Measurements from ENCODE around the gene NFIA. TPM values are rescaled to one million over a fixed set of nuclear protein-coding genes. Genes with fewer than 3 reads are reported as not detected.

Gene NFIA
- total RNA-seq, 1 experiment from 2014 or later = 0.35 TPM

- no peak overlapping the region for H3K14ac ChIP-seq (ENCODE audit: insufficient read depth, low read length)
- Mint-ChIP-seq H3K36me3 (ENCODE audit: insufficient read depth in 1 of 3, low read depth in 3 of 3) (no peaks in the 10 kb centered on the region), H3K27me3 (ENCODE audit: low read depth) (no peaks in the 10 kb centered on the region), H3K9me3 (no peaks in the 10 kb centered on the region; a peak in 1 of 5 replicates), H3K27ac (no peak overlapping the region), H3K4me1 (peaks cover 30 to 32% of the 10 kb centered on the region in 2 experiments), H3K4me3 (no peak overlapping the region)
- peaks cover 6% of the 10 kb centered on the region; the same call in 1 of the 2 replicates for H3K4me1 ChIP-seq (ENCODE audit: insufficient read depth, low read length)
- H4K91ac ChIP-seq (ENCODE audit: insufficient read length, low read depth, low read length) = no peak overlapping the region
- no peak overlapping the region for H3K9ac ChIP-seq (ENCODE audit: extremely low read depth, insufficient read length, low read length)
- H2AK5ac ChIP-seq (ENCODE audit: insufficient read length, low read length) = no peak overlapping the region
- no peak overlapping the region for H4K8ac ChIP-seq (replicated peaks; ENCODE audit: insufficient read length, low read depth, low read length)
- H3K4ac ChIP-seq (ENCODE audit: low read depth, low read length) = no peak overlapping the region
- H2BK5ac ChIP-seq (ENCODE audit: insufficient read length, low read length) = no peak overlapping the region
- no peak overlapping the region for H3K27ac ChIP-seq (ENCODE audit: insufficient read length, low read depth, low read length)
- no peak overlapping the region for H2BK20ac ChIP-seq (ENCODE audit: low read depth, low read length, poor library complexity, severe bottlenecking)
- no peaks in the 10 kb centered on the region for H4K20me1 ChIP-seq (ENCODE audit: control insufficient read depth, insufficient read depth, insufficient read length)
- WGBS (ENCODE audit: extremely low coverage, insufficient read length, low lambda C conversion rate) = no CpG with 5 or more reads among the region's 5 CpGs
- DNase-seq = no peak
- H2BK15ac ChIP-seq (ENCODE audit: low read depth, low read length) = no peak overlapping the region
- H3K27me3 ChIP-seq (ENCODE audit: insufficient read depth, low read length) = no peaks in the 10 kb centered on the region; the same call in 1 of the 2 replicates
- H2AFZ ChIP-seq (ENCODE audit: low read length) = no peak overlapping the region
- no peak for TF ChIP-seq CTCF (conservative IDR thresholded peaks at IDR 0.05)
- no peaks in the 10 kb centered on the region for H3K79me2 ChIP-seq (ENCODE audit: insufficient read depth, low read length)
- H3K56ac ChIP-seq (ENCODE audit: insufficient read length, low read depth, low read length) = no peak overlapping the region
- H3K23me2 ChIP-seq (ENCODE audit: insufficient read length, low read depth, low read length, poor library complexity, severe bottlenecking) = no peaks in the 10 kb centered on the region
- H2BK12ac ChIP-seq (ENCODE audit: insufficient read length, low read depth, low read length) = no peak overlapping the region
- no peaks in the 10 kb centered on the region for H3K79me1 ChIP-seq (ENCODE audit: insufficient read depth, low read depth, low read length, poor library complexity, severe bottlenecking)
- no peak overlapping the region for H4K5ac ChIP-seq (ENCODE audit: insufficient read length, low read depth, low read length)
- H3K9me3 ChIP-seq (ENCODE audit: control insufficient read depth, low read depth, low read length) = no peaks in the 10 kb centered on the region
- no peak overlapping the region for H3T11ph ChIP-seq (ENCODE audit: low read length)
- no peak overlapping the region for H2BK120ac ChIP-seq (ENCODE audit: low read depth, low read length, poor library complexity, severe bottlenecking)
- H3K4me2 ChIP-seq (ENCODE audit: insufficient read depth, insufficient read length, low read length) = no peak overlapping the region
- H3K18ac ChIP-seq (ENCODE audit: insufficient read length, low read depth, low read length) = no peak overlapping the region
- no peak overlapping the region for H3K23ac ChIP-seq (ENCODE audit: insufficient read length, low read depth, low read length)
Measured at GRCh38 chr1:61338899-61339298, 256.5 kb downstream of the NFIA start.

All from H9 (cell line).